Spleen (tissue), 7 donors: Measurements from ENCODE around the gene ATXN7L2.

ENCODE experiments used
- CTCF ChIP-seq, 11 experiments: fragments of 200-600 bp in 7 of 11; fragments of 450-650 bp in 4 of 11; sonication (generic) in 4 of 11; IDR thresholded peaks in 8 of 11; conservative IDR thresholded peaks in 3 of 11; 1 replicate in 7 of 11; 2 replicates in 4 of 11; pipeline versions ENCODE4 v1.4.0 to v1.8.0; 2016 to 2021; ENCODE audit warnings: antibody characterized with exemption in 11 of 11, inconsistent platforms in 4 of 11, mild to moderate bottlenecking in 1 of 11
- POLR2A ChIP-seq, 3 donors: fragments of 450-650 bp; IDR thresholded peaks; one replicate each; pipeline ENCODE4 v1.5.1; 2017; ENCODE audit warnings: antibody characterized with exemption in 3 of 3, mild to moderate bottlenecking in 1 of 3
- donor health status: DM: no; HTN: no; CAD: no; lungs with moderate emphysema.
- donor health status: DM: no; HTN: no; CAD: no.
- donor health status: DM: no; HTN: no; CAD: no.

DNA sequence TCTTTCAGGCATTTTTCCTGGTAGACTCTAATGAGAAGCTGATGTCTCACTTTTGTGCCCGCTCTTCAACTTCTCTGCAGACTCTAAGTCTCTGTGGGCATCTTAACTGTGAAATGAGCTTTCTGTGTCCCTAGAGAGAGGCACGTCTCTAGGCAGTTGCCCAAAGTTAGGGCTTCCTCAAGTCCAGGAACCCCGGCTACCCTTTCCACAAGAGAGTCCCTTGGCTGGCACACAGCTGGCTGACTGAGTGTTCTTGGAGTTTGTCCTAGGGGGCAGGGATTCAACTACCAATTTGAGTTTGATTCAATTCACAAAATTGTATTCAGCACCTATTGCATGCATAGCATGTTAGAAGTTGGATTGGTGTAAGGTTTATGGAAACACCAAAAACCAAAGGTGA is 57.4 kb downstream of the ATXN7L2 start:
- TF ChIP-seq CTCF (IDR thresholded peaks at IDR 0.05 in 8 of 11, conservative IDR thresholded peaks at IDR 0.05 in 3 of 11) (no peak), POLR2A (IDR thresholded peaks at IDR 0.05) (no peak)
